ENCODE results near the gene RTN4R. TPM values are rescaled to one million over a fixed set of nuclear protein-coding genes. Genes with fewer than 3 reads are reported as not detected.

Gene RTN4R
- total and polyA plus RNA-seq, 2 of the 8 experiments (the other 6 are each of a cell fraction or from before 2014, with no cell fraction given), result 21.8 to 41.3 TPM

- no peak for TF ChIP-seq SIX5 (IDR thresholded peaks at IDR 0.05; ENCODE audit: low read depth, low read length)
- TF ChIP-seq ASH2L (IDR thresholded peaks at IDR 0.05; ENCODE audit: low read length), result no peak
- no peak for TF ChIP-seq TEAD4 (IDR thresholded peaks at IDR 0.05; ENCODE audit: low read depth, low read length)
- TF ChIP-seq HDAC2 (IDR thresholded peaks at IDR 0.05; ENCODE audit: borderline replicate concordance in 1 of 2, low read depth in 2 of 2, low read length in 2 of 2), result no peak
- no peak for TF ChIP-seq CEBPB (IDR thresholded peaks at IDR 0.05; ENCODE audit: low read depth, low read length)
- no peak for TF ChIP-seq BCL11A (IDR thresholded peaks at IDR 0.05; ENCODE audit: low read depth in 2 of 2, low read length in 2 of 2)
- TF ChIP-seq E2F6 (IDR thresholded peaks at IDR 0.05), result no peak
- no peak for TF ChIP-seq BRCA1 (IDR thresholded peaks at IDR 0.05; ENCODE audit: low read depth, low read length)
- no peak for TF ChIP-seq SIN3A (conservative IDR thresholded peaks at IDR 0.05 in 1 of 2, IDR thresholded peaks at IDR 0.05 in 1 of 2; ENCODE audit: low read depth in 1 of 2, low read length in 2 of 2)
- no peak for TF ChIP-seq BACH1 (IDR thresholded peaks at IDR 0.05; ENCODE audit: low read length)
- TF ChIP-seq SP2 (IDR thresholded peaks at IDR 0.05; ENCODE audit: low read length), result no peak
- TF ChIP-seq EZH2 (IDR thresholded peaks at IDR 0.05; ENCODE audit: low read depth, low read length, severe bottlenecking), result no peak
- TF ChIP-seq EP300 (IDR thresholded peaks at IDR 0.05; ENCODE audit: borderline replicate concordance in 1 of 2, low read depth in 2 of 2, low read length in 2 of 2), result no peak
Measured at GRCh38 chr22:20223421-20224255, 44.5 kb downstream of the RTN4R start (continued).

Data from H1 (cell line).